ENCODE results near the gene TRAF6.

The TRAF6 gene

DNA sequence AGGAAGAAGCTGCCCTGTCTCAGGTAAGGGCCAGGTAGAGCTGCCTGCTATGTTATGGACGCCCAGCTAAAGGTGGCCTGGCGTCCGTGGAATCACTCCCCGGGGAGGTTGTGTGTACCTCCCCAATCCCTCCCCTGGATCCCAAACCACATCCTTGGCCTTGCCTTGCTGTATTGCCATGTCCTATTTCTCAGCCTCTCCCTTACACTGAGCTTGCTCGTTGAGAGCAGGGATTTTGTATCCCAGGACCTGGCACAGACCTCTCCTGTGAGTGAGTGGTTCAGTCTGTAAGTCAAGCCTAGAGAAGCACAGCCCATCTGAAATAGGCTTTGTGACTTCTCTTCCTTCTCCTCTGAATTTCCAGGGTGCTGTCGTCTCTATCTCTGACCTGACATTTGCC, 53.9 kb downstream of the TRAF6 start:
- DNase-seq: no peak

GRCh38 chr11:36455658-36456111, 54.4 kb downstream of the TRAF6 start:
- no peak for DNase-seq

DNA sequence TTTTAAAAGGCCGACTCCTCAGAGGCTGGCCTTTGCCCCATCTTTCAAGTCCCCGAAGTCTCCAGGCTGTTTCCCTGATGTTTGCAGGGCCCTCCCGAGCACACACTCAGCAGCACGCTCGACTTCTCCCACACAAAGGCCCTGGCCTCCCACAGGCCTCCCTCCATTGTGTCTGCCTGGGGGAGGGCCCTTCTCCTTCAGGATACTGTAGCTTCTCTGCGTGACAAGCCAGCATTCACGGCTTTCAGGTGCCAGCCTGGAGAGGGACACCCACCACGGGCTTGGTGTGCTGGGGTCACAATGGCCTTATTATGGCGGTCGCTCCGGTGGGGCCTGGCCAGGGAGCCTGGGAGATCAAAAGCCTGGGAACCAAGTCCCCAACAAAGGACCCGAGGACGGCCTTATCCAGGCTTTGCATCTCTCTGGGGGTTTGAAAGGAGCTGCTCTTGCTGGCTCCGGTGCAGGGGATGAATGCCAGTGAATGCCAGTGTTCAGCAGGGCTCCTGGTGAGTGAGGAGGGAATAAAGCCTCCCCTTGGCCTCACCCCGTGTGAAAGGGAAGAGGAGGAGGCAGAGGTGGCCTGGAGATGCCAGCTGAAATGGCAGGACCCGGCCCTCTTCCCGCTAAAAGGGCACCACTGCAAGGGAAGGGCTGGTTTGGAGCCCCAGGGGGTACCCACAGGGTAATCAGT, 55.0 kb downstream of the TRAF6 start:
- DNase-seq: no peak

DNA sequence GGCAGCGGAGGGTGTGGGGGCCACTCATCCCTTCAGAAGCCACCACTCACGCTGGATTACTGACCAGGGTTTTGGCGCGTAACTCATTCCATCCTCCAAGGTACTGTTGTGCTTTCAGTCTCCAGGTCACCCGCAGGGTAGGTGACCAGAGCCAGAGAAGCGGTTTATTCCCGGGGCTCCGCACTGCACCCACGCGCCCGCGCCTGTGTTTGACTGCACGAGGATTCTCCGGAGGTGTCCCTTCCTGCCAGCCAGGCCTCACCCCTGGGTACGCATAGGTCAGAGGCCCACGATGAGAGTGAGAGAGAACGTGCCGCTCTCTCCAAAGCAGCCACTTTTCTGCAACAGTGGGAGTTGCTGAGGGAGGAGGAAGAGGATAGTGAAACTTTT, 55.5 kb downstream of the TRAF6 start:
- DNase-seq: no peak

DNA sequence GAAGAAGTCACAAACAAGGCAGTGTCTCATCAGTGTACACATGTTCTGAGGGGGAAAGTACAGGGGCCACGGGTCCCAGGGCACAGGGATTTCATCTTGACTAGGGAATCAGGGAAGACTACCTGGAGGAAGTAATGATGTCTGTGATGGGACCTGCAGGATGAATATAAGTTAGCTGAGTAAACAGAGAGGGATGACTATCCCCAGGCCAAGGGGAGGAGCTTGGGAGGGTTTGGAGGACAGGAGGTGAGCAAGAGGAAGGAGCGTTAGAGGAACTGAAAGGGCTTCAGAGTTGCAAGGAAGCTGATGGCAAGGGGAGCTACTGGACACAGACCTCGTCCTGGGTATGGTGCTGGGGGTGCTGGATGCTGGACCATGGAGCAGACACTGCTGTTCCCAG, 56.4 kb downstream of the TRAF6 start:
- no peak for DNase-seq

DNA sequence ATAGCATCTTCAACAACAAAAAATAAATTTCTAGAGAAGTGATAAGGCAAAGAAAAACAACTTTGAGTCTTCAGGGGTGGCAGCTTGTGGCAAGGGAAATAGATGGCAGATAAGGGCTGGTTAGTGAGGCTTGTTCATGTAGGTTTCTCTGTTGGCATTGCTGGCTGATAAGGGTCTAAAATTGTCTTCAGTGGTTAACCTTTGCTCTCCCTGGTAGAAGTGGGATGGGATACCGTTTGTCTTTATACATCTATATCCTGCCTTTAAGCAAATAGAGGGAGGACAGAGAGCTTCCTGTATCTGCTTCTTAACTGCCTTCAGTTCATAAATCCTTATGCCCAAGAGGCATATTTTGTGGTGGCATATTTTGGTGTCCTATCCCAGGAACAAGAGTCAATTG, 57.1 kb downstream of the TRAF6 start:
- no peak for DNase-seq

DNA sequence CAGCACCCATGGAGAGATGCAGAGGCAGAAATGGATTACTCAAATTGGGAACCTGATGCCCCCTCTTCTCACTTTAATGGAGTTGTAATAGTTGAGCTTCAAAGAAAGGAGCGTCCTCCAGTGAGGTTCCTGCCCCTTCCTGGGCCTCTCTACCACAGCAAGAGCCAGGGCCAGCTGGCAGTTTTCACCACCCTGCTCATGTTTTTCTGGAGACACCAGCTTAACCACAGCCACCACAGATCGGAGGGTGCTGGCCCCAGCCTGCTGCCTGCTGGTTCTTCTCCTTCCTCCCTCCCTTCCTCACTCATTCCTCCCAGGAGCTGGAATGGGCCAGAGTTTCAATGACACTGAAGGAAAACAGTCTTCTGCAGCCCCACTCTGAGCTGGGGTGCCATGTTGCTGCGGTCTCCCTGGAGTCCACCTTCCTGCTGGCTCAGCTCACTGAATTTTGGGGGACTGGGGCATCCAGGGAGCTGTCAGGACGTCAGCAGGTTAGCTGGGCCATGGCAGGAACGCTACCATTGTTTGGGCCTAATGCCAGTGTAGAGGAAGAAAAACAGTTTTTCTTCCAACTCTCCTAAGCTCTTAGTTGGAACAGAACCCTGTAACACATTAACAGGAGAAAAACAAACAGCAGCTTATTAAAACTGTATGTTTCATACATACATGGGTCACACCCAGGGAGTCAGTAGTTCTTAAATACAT, 57.7 kb downstream of the TRAF6 start:
- DNase-seq: peak; percentile 48

DNA sequence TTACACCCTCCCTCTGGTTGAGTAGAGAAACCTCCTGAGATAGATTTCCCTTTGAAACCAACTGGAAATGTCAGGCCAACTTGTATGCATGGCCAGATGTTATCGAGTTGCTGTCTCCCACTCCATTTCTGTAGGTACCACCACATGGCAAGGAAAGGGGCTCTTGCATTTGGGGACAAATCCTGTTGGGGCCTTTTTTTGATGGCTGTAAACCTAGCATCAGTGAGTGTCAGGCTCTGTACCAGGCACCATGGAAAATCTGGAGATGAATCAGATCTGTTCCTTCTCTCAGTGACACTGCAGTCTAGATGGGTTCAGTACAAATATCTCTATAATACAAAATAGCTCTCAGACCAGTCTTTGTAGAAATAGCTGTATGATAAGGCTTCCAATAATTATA, 58.4 kb downstream of the TRAF6 start:
- no peak for DNase-seq

GRCh38 chr11:36451045-36451444, 59.0 kb downstream of the TRAF6 start:
- DNase-seq: no peak

DNA sequence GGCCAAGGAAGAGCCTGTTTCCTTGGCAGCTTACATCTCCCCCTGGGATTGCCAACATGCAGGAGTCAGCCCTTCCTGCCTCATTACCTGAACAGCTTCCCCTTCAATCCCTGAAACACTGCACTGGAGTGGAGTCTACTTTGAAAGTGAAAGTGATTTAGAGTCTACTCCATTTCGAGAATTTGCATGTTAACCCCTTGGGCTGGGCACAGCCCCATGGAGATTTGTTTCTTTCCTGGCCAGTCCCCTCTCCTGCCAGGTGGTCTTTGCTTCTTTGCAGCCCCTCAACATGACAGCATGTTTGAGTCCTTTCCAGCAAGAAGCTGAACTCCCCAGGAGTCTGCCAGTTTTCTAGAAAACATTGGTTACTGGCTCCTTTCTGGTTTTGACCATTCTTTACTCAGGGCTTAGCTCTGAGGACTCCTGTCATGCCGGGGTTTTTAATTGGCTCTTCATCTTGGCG, 59.9 kb downstream of the TRAF6 start:
- DNase-seq: no peak

DNA sequence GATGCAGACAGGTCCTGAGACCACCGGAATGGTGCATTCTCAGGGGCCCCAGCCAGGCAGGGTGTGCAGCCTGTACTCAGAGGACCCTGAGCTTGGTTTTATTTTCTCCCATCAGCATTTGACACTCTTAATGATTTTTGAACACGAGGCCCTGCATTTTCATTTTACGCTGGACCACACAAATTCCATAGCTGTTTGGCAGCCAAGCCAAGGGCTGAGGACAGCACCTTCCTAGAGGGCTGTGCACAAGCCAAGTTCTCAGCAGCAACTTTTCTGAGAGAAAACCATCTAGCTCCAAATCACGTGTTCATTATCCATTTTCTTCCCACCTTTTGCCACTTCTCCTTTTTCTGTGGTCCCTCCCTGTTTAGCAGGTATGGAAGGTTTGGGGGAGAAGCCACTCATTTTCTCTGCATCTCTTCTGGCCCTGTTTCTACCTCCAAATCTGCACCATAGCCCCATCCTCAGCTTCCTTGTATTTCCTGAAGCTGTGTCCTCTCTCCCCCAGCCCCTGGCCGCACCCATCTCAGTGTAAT, 60.4 kb downstream of the TRAF6 start:
- DNase-seq: no peak

- no peak for DNase-seq
Measured at GRCh38 chr11:36447947-36448346, 62.1 kb downstream of the TRAF6 start.

GRCh38 chr11:36447514-36447913, 62.6 kb downstream of the TRAF6 start:
- DNase-seq: no peak

- no peak for DNase-seq
Measured at GRCh38 chr11:36446135-36446534, 63.9 kb downstream of the TRAF6 start.

DNA sequence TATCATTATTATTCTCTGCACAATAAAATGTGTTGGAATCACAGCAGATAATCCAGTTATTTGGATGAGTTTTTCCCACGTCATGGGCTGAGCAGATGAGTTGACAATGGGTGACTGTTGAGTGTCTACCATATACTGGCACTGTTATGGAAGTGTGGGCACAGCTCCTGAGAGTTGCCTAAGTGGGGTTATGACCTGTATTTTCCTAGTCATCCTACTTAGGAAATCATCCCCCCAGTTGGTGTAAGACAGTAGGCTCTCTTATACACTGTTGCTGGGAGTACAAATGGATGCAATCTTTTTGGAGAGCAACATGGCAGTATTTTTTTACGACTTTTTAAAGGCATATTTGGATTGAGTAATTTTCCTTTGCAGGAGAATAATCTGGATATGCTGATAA, 66.4 kb downstream of the TRAF6 start:
- DNase-seq: no peak

GRCh38 chr11:36441610-36442208, 68.4 kb downstream of the TRAF6 start:
- DNase-seq: no peak

GRCh38 chr11:36438126-36438525, 71.9 kb downstream of the TRAF6 start:
- no peak for DNase-seq

DNA sequence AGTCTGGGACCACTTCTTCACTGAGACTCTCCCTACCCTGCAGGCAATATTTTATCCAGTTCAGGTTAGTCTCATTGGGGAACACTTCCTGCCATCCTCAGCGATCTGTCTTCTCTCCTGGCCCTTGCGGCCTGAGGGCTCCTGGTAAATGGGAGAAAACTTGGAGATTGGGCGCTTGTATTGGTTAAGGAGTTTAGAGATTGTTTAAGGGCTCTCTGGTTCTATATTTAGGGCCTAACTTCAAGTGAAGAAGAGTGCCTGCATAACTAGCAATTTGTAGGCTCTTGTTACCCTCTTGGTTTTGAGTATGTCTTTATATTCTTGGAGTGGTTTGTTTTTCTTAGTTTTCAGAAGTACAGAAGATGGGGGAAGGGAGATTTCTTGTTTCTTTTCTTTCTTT, 72.7 kb downstream of the TRAF6 start:
- DNase-seq: no peak
